ENCODE measurements around the gene CCDC154. TPM values are rescaled to one million over a fixed set of nuclear protein-coding genes. Genes with fewer than 3 reads are reported as not detected.
"Not testable (repeated sequence)": the region's sequence is repeated elsewhere in the genome, so short reads cannot be mapped to it uniquely, and the experiment has no call there.

CCDC154 gene
- total and polyA plus RNA-seq, 8 donors = 0.59 to 7.8 (median 2.1) TPM

DNA sequence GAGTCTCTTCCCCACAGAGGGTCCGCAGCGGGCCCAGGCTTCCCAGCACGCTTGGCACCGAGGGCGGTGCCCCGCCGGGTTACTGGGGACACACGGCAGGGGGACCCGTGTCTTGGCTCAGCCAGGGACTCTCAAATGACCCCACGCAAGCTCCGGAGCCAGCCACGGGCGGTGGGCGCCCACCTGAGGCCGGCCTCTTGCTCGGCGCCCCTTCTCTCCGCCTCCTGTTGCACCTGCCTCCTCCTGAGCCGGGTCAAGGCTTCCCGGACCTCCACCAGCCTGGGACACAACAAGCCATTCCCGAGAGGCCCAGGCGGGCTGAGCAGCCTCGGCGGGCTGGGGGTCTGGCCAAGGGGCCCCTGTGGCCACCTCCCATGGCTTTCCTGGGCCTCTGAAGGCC is 1.7 kb downstream of the CCDC154 start:
- Histone ChIP-seq H3K27me3 (no peaks in the 10 kb centered on the region), H3K36me3 (no peaks in the 10 kb centered on the region), H3K4me3 (no peak overlapping the region), H3K27ac (no peak overlapping the region), H3K4me1 (no peaks in the 10 kb centered on the region), H3K9me3 (no peaks in the 10 kb centered on the region)
- TF ChIP-seq, protein P1, sequence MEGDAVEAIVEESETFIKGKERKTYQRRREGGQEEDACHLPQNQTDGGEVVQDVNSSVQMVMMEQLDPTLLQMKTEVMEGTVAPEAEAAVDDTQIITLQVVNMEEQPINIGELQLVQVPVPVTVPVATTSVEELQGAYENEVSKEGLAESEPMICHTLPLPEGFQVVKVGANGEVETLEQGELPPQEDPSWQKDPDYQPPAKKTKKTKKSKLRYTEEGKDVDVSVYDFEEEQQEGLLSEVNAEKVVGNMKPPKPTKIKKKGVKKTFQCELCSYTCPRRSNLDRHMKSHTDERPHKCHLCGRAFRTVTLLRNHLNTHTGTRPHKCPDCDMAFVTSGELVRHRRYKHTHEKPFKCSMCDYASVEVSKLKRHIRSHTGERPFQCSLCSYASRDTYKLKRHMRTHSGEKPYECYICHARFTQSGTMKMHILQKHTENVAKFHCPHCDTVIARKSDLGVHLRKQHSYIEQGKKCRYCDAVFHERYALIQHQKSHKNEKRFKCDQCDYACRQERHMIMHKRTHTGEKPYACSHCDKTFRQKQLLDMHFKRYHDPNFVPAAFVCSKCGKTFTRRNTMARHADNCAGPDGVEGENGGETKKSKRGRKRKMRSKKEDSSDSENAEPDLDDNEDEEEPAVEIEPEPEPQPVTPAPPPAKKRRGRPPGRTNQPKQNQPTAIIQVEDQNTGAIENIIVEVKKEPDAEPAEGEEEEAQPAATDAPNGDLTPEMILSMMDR (IDR thresholded peaks at IDR 0.05) = no peak
- DNase-seq (no peak), ATAC-seq (no peak), FAIRE-seq (no peak)
- intact Hi-C loops (cut with DNase I) = no loop called here
- 75 to 81% methylated on average over 23 to 24 of the region's 24 CpGs for WGBS, 2 donors

DNA sequence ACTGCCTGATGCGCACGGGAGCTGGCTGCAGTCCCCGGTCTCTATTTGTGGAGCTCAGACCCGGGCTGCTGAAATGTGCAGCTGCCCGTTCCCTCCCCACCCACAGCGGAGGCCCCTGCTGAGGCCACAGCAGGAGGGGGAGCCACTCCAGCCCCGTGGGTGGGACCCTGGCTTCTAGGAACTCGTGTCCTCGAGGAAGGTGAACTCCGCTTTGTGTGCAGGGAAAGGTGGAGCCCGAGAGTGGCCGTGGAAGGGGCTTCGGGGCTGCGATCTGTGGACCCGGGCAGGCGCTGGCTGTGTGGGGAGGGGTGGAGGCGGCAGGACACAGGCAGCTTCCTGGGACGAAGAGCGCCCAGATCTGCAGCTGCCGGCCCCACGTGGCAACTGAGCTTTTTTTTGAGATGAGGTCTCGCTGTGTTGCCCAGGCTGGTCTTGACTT is 2.9 kb downstream of the CCDC154 start:
- no peaks in the 10 kb centered on the region for H3K4me1 ChIP-seq
- 65 to 73% methylated on average over 22 of the region's 22 CpGs for WGBS, 2 donors
- H3K4me3 ChIP-seq = no peak overlapping the region
- DNase-seq (no peak), ATAC-seq (no peak), FAIRE-seq (no peak)
- H3K27ac ChIP-seq = no peak overlapping the region
- TF ChIP-seq, protein P1 (IDR thresholded peaks at IDR 0.05) = no peak
- no peaks in the 10 kb centered on the region for H3K27me3 ChIP-seq
- H3K9me3 ChIP-seq = no peaks in the 10 kb centered on the region
- intact Hi-C loops (cut with DNase I) = no loop called here
- H3K36me3 ChIP-seq = no peaks in the 10 kb centered on the region

DNA sequence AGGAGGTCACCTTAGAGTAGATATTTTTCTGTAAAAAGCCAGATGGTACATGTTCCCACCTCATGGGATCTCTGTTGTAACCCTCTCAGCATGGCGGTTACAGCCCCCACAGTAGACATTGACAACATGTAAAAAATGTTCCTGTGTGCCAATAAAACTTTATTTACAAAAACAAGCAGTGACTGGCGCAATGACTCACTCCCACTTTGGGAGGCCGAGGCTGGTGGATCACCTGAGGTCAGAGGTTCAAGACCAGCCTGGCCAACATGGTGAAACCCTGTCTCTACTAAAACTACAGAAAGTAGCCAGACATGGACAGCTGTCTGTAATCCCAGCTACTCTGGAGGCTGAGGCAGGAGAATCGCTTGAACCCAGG is 4.7 kb downstream of the CCDC154 start:
- H3K4me1 ChIP-seq; FAIRE-seq; H3K9me3 ChIP-seq; H3K27me3 ChIP-seq; H3K27ac ChIP-seq; intact Hi-C loops (cut with DNase I); DNase-seq; H3K36me3 ChIP-seq; H3K4me3 ChIP-seq; ATAC-seq: not testable (repeated sequence)
- 93 to 94% methylated on average over 4 of the region's 4 CpGs for WGBS, 2 donors

DNA sequence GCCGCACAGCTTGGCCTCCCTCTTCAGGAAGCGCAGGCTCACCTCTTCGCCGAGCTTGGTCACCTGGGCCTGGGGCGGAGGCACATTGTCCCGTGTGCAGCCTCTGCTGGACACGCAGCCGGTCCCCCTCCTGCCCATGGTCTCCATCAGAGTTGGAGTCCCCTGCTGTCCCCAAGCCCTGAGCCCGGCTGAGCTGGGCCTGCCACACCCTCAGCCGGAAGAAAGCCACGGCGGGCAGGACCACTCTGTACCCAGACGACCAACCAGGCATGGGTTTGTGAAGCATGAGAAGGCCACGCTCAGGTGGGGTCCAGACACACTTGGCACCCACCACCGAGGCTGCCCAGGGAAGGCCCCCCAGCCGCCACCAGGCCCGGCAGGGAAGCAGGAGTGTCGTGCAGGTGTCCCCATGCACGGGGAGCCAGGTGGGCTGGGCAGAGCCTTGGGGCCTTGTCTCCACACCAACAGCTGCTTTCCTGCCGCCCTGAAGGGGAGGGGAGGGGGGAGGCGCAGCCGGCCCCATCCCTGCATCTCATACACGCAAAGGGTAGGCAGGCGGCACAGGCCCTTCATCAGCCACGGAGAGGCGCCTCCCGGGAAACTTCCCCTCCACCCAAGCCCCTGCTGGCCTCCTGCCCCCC is 5.2 kb downstream of the CCDC154 start:
- no peaks in the 10 kb centered on the region for H3K9me3 ChIP-seq
- no peak for FAIRE-seq
- H3K4me3 ChIP-seq = no peak overlapping the region
- no peak overlapping the region for H3K27ac ChIP-seq
- TF ChIP-seq, protein P1 (IDR thresholded peaks at IDR 0.05) = no peak
- intact Hi-C loops (cut with DNase I) = no loop called here
- WGBS, 2 donors = 83 to 84% methylated on average over 27 of the region's 27 CpGs
- H3K36me3 ChIP-seq = no peaks in the 10 kb centered on the region
- no peaks in the 10 kb centered on the region for H3K4me1 ChIP-seq
- no peaks in the 10 kb centered on the region for H3K27me3 ChIP-seq
- peak in 1 of 6 donors; percentile 70 for DNase-seq
- no peak for ATAC-seq

DNA sequence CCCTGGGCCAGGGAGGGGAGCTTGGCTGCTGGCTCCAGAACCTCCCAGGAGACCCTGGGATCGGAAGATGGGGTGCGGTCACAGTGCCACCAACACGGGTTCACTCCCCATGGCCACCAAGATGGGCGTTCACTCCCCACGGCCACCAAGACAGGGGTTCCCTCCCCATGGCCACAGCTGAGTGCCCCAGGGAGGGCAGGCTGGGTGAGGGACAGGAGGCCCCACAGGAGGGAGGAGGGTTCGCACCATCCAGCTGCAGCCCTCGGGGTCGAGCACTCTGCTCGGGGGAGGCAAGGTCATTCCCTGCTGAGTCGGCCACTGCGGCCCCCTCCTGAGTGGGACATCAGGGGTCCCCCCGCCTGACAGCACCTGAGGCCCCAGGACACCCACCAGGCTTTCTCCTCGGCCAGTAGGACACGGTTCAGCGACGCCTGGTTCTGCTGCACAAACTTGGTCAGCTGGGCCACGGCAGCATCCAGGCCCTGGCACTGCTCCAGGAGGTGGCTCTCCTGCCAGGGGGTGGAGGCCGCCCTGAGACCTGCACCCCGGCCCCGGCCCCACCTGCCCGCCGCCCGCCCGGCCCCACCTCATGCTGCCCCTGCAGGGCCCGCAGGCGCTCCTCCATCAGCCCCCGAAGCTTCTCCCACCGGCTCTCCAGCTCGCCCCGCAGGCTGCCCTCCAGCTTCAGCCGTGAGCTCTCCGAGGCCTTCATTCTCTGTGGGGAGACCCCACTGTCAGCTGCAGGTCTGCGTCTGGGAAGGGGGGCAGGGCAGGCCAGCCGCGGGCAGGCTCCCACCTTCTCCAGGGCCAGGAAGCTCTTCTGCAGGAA is 5.9 kb downstream of the CCDC154 start:
- no peak overlapping the region for H3K4me3 ChIP-seq
- no peak overlapping the region for H3K27ac ChIP-seq
- H3K36me3 ChIP-seq = no peaks in the 10 kb centered on the region
- no peak for ATAC-seq
- peak in 1 of 6 donors; percentile 74 for DNase-seq
- H3K27me3 ChIP-seq = no peaks in the 10 kb centered on the region
- H3K9me3 ChIP-seq = no peaks in the 10 kb centered on the region
- intact Hi-C loops (cut with DNase I) = no loop called here
- no peak for FAIRE-seq
- TF ChIP-seq, protein P1 (IDR thresholded peaks at IDR 0.05) = no peak
- no peaks in the 10 kb centered on the region for H3K4me1 ChIP-seq
- 74 to 81% methylated on average over 34 to 35 of the region's 35 CpGs for WGBS, 2 donors
